ENCODE data around the gene C1QB. TPM values are rescaled to one million over a fixed set of nuclear protein-coding genes. Genes with fewer than 3 reads are reported as not detected.

The C1QB gene
- total and polyA plus RNA-seq, 2 of the 4 experiments (the other 2 are of a cell fraction) = not detected

DNA sequence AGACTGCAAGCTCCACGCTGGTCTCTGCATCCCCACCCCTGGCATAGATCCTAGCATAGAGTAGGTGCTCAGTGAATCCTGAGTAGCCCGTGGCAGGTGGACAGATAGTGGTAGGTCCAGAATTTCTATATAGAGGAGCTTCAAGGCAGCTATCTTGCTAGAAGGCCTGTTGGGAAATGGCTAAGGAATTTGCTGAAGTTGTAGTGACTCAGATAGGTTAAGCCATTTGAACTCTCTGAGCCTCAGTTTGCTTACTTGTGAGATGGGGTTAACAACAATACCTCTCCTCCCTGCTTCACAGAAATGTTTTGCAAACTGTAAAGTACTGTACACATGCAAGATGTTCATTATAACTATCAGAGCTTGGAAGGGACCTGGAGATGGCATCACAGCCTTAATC, 34.2 kb downstream of the C1QB start:
- no peak overlapping the region for H2AFZ ChIP-seq (replicated peaks; ENCODE audit: low read length, poor library complexity)
- dilution Hi-C loops (cut with HindIII; ENCODE audit: low sequenced_read_pairs, unreplicated experiment) = no loop called here
- no peak overlapping the region for H3K9ac ChIP-seq (ENCODE audit: low read depth, low read length)
- H2AK9ac ChIP-seq (replicated peaks; ENCODE audit: low read depth, low read length, poor library complexity) = no peak overlapping the region
- H3K4me2 ChIP-seq (ENCODE audit: low read depth, low read length) = no peak overlapping the region
- no peak overlapping the region for H3K4me3 ChIP-seq (ENCODE audit: insufficient read depth, low read depth, low read length)
- H3K9me1 ChIP-seq (ENCODE audit: insufficient read depth, low read length) = 0 out of 2 replicates have a peak, but pooled peaks cover 5% of the 10 kb centered on the region
- H4K8ac ChIP-seq (ENCODE audit: low read depth in 2 of 2, low read length in 2 of 2) = no peak overlapping the region
- POLR2A ChIA-PET (ENCODE audit: unreplicated experiment) = no interaction called here
- CTCF ChIA-PET = no interaction called here
- H3K56ac ChIP-seq (ENCODE audit: extremely low read depth, insufficient read depth, low read length) = no peak overlapping the region
- no peak overlapping the region for H4K5ac ChIP-seq (ENCODE audit: low read depth, low read length)
- TF ChIP-seq MXI1 (IDR thresholded peaks at IDR 0.05; ENCODE audit: borderline replicate concordance, low read depth, low read length) (no peak), MAFK (IDR thresholded peaks at IDR 0.05; ENCODE audit: low read depth, low read length) (0 out of 2 replicates have a peak, but pooled peaks have one; percentile 29), POLR2A (IDR thresholded peaks at IDR 0.05; ENCODE audit: low read depth, low read length) (no peak), RCOR1 (IDR thresholded peaks at IDR 0.05; ENCODE audit: insufficient replicate concordance, low read length) (no peak), MAZ (IDR thresholded peaks at IDR 0.05; ENCODE audit: borderline replicate concordance, low read depth, low read length) (no peak), NFE2L2 (IDR thresholded peaks at IDR 0.05; ENCODE audit: low read depth, low read length) (no peak; the same call in 1 of the 2 replicates), CHD1 (IDR thresholded peaks at IDR 0.05; ENCODE audit: low read depth, low read length) (no peak), ELK1 (IDR thresholded peaks at IDR 0.05; ENCODE audit: borderline replicate concordance, low read depth, low read length) (no peak), RFX5 (IDR thresholded peaks at IDR 0.05; ENCODE audit: low read depth, low read length) (no peak), BHLHE40 (IDR thresholded peaks at IDR 0.05; ENCODE audit: low read depth, low read length) (no peak), CEBPB (IDR thresholded peaks at IDR 0.05; ENCODE audit: low read depth, low read length) (peak; percentile 64; the same call in 1 of the 2 replicates)
- TF ChIP-seq, protein P1, sequence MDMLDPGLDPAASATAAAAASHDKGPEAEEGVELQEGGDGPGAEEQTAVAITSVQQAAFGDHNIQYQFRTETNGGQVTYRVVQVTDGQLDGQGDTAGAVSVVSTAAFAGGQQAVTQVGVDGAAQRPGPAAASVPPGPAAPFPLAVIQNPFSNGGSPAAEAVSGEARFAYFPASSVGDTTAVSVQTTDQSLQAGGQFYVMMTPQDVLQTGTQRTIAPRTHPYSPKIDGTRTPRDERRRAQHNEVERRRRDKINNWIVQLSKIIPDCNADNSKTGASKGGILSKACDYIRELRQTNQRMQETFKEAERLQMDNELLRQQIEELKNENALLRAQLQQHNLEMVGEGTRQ (IDR thresholded peaks at IDR 0.05; ENCODE audit: low read depth, low read length) = no peak
- intact Hi-C loops (cut with micrococcal nuclease) = no loop called here
- no peaks in the 10 kb centered on the region for H3K79me1 ChIP-seq (ENCODE audit: low read depth in 1 of 2, low read length in 2 of 2)
- no peak overlapping the region for H3K27ac ChIP-seq (ENCODE audit: insufficient read depth, low read length)
- H4K91ac ChIP-seq (ENCODE audit: insufficient read depth, low read depth, low read length) = no peak overlapping the region
- H3K27me3 ChIP-seq (ENCODE audit: control insufficient read depth, insufficient read depth, low read length) = peaks cover 10% of the 10 kb centered on the region; the same call in 1 of the 2 replicates
- peak; percentile 28 for ATAC-seq (ENCODE audit: low read depth)
- H3K9me3 ChIP-seq (ENCODE audit: control insufficient read depth, insufficient read depth, low read length) = no peaks in the 10 kb centered on the region
- no peak overlapping the region; the same call in 1 of the 2 replicates for H2BK20ac ChIP-seq (ENCODE audit: low read depth, low read length)
- H2BK15ac ChIP-seq (ENCODE audit: low read depth, low read length) = no peak overlapping the region
- peaks cover 10% of the 10 kb centered on the region for H3K4me1 ChIP-seq (ENCODE audit: control insufficient read depth, insufficient read depth, low read length)
- peak; percentile 70 for DNase-seq
- H2AK5ac ChIP-seq (ENCODE audit: low read depth, low read length) = peak overlapping the region; percentile 47; the same call in 1 of the 2 replicates
- no peak overlapping the region for H2BK5ac ChIP-seq (ENCODE audit: low read depth, low read length, poor library complexity, severe bottlenecking)
- no peak overlapping the region for H3K18ac ChIP-seq (ENCODE audit: low read depth, low read length)
- no peak overlapping the region for H3K23ac ChIP-seq (ENCODE audit: low read depth, low read length)
- H4K20me1 ChIP-seq (ENCODE audit: insufficient read depth, low read length) = no peaks in the 10 kb centered on the region
- no peak overlapping the region; the same call in 1 of the 2 replicates for H3K14ac ChIP-seq (replicated peaks; ENCODE audit: low read depth, low read length)
- BruUV-seq (replicated peaks) = no TSS peak
- no peak overlapping the region for H2BK120ac ChIP-seq (ENCODE audit: low read depth, low read length)
- H3K4ac ChIP-seq (ENCODE audit: low read depth, low read length) = no peak overlapping the region; the same call in 1 of the 2 replicates
- no CpG with 5 or more reads among the region's 2 CpGs for WGBS, 2 experiments (ENCODE audit: extremely low coverage in 2 of 2, insufficient read length in 1 of 2)
- in situ Hi-C loops (cut with MboI; ENCODE audit: low sequenced_read_pairs) = no loop called here
- no peaks in the 10 kb centered on the region for H3K36me3 ChIP-seq (ENCODE audit: control insufficient read depth, insufficient read depth, low read length)
